KOPT-K1 (cell line): Measurements from ENCODE around the gene MACROD1.

Source experiments
- H3K27ac ChIP-seq: fragments of 200-600 bp; sonication (generic); 2 replicates; pipeline ENCODE4 v1.5.1; 2016; ENCODE audit warnings: antibody characterized with exemption, mild to moderate bottlenecking, low read depth, low read length; ENCODE audit not compliant: poor library complexity, severe bottlenecking
- H3K36me3 ChIP-seq: fragments of 200-600 bp; sonication (generic); 2 replicates; pipeline ENCODE4 v1.5.1; 2017; ENCODE audit warnings: antibody characterized with exemption, mild to moderate bottlenecking, low read length, moderate library complexity; ENCODE audit not compliant: insufficient read depth
- H3K9me3 ChIP-seq: fragments of 200-600 bp; sonication (generic); 2 replicates; pipeline ENCODE4 v1.5.1; 2017; ENCODE audit warnings: antibody characterized with exemption, low read length, mild to moderate bottlenecking; ENCODE audit not compliant: insufficient read depth, poor library complexity, severe bottlenecking

MACROD1 gene

DNA sequence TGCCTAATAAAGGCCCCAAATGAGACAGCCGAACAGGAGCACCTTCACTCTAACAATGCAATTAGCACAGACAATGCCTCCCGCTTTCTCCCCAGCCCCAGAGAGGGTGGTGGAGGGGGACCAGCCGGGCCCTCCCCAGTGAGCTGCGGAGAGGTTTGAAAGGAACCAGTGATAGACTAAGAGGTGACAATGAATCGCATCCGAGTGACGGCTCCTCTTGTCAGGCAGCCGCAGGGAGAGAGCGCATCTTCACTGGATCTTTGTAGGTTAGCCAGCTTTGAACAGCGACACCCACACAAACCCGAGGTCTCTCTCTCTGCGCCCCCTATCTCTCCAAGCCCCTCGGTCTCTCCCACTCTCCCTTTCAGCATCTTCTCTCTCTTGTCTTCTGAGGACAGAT lies 102.1 kb downstream of the MACROD1 start:
- Histone ChIP-seq H3K27ac (no peak overlapping the region), H3K9me3 (no peaks in the 10 kb centered on the region), H3K36me3 (no peaks in the 10 kb centered on the region)

DNA sequence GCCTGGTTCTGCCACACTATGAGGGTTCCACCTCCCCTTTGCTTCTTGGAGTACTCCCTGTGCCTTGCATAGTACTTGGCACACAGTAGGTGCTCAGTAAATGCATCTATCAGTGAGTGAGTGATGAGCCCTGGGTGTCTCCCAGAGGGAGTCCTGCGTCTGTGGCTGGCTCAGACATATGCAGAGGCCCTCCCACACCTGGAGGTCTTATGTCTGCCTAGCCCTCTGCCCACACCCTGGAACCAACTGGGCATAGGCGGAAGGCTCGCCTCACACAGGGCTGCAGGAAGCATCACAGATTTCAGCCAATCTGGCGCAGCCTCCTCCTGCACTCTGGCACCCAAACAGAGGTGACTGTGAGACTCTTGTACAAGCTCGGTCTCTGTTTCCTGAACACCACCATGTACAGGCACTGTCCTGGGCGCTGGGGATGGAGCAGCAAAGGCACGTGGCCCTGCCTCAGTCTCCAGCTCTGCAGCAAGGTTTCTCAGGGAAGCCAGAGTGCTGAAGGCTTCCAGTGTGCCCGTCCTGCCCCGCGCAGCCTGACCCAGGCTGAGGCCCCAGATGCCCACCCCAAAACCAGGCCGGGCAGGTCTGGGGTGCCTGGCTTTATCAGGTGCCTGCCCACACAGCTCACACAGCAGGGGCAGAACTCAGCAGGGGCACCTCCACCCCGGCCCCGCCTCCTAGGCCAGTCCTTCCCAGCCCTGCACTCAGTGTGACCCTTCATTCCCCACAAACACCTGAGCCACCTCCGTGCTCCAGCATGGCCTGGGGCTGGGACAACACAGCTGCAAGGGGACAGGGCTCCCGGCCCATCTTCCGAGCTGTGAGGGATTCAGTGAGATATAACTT lies 103.5 kb downstream of the MACROD1 start:
- no peak overlapping the region for H3K27ac ChIP-seq
- no peaks in the 10 kb centered on the region for H3K36me3 ChIP-seq
- H3K9me3 ChIP-seq, result no peaks in the 10 kb centered on the region

DNA sequence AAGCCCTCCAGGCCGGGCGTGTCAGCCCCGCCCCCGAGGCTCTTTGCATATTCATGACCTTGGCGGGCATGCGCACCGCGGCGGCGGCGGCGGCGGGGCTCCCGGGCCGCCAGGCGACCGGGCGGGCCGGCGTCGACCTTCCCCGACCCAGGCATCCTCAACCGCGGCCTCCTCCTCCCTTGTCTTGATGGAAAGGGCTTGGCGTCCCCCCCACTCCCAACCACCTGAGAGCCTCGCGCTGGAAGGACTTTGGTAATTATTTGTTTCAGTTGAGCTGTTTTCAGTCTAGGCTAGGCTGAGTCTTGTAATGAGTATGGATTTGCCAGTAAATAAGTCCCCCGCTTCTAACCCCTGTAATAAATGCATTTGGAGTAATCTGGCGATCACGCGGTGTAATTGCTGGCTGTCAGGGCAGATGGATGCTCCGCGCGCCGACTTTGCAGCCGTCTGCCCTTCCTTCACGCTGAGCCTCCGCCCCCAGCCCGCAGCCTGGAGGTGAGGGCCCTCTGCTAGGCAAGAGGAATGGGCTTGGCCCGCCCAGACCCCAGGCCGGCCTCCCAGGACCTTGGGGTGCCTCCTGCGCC lies 105.0 kb downstream of the MACROD1 start:
- H3K9me3 ChIP-seq, result no peaks in the 10 kb centered on the region
- no peaks in the 10 kb centered on the region for H3K36me3 ChIP-seq
- no peak overlapping the region for H3K27ac ChIP-seq

DNA sequence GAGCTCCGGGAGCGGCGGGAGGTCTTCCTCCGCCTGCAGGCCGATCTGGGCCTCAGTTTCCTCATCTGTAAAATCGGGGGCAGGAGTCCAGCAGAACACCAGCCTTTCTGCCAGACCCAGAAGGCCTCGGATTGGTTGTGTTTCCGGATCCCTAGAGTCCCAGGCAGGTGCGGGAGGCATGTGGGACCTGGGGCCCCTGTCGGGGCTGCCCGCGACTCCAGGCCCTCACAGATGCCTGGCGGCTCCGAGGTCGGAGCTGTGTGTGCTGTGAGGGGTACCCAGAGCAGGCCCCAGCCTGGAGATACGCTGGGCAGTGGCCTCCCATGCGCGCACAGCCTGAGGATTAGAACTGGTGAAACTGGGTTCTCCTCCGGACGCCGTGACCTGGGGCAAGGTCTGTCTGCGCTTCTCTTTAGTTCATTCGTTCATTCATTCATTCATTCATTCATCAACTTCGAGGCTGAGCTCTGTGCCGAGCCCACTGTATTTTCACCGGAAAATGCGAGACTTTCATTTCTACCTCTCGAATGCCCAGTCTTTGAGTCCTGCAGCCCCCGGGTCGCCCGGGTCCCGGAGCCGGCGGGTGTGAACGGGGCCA lies 105.6 kb downstream of the MACROD1 start:
- no peaks in the 10 kb centered on the region for H3K36me3 ChIP-seq
- no peaks in the 10 kb centered on the region for H3K9me3 ChIP-seq
- H3K27ac ChIP-seq, result no peak overlapping the region

DNA sequence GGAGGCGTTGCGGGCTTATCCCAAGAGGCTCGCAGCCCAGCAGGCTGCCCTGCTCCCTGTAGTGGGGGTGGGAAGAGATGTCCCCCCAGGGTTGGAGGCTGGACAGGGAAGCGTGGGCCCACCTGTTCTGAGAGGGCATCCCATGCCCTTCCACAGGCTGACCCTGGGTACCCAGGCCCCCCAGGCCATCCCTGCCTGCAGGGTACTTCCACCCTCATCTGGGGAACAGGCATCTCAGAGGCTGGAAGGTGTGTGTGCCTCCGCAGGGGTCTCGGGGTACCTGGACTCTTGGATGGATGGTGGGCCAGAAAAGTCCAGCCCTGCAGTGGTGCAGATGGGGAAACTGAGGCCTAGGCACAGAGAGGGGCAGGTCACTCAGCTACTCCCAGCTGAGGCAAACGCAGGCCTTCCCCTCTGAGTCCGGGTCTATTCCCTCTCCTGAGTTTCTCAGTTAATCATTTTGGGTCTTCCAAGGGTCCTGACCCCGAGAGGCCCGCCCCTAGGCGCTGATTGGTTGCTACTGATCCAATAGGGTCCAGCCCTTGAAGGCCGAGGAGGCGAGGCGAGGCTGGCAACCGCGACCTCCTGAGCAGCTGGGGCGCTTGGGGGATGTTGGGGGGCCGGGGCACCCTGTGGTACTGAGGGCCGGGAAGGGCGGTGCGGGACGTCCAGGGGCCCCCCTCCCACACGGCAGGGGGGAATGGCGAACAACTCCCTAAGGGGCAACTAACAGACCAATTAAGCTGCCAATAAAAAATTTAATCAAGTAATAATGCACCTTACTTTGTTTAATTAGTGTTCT lies 106.4 kb downstream of the MACROD1 start:
- no peak overlapping the region for H3K27ac ChIP-seq
- no peaks in the 10 kb centered on the region for H3K9me3 ChIP-seq
- H3K36me3 ChIP-seq, result no peaks in the 10 kb centered on the region

DNA sequence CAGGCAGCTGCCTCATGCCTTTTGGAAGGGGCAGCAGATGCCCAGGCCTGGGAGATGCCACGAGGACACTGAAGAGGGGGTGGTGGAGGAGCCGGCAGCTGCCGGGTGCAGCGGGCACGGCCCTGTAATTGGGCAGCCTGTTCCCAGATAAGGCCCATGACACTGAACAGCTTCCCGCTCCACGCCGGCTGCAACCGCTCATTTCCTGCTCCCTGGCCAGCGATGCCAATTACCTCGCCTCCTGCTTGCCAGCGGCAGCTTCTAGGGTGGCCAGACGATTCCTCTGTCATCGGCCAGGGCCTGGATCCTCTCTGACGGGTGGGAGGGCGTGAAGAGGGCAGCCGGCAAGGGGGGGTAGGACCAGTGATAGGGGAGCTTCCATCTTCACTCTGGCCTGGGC lies 107.4 kb downstream of the MACROD1 start:
- Histone ChIP-seq H3K9me3 (no peaks in the 10 kb centered on the region), H3K27ac (no peak overlapping the region), H3K36me3 (no peaks in the 10 kb centered on the region)

DNA sequence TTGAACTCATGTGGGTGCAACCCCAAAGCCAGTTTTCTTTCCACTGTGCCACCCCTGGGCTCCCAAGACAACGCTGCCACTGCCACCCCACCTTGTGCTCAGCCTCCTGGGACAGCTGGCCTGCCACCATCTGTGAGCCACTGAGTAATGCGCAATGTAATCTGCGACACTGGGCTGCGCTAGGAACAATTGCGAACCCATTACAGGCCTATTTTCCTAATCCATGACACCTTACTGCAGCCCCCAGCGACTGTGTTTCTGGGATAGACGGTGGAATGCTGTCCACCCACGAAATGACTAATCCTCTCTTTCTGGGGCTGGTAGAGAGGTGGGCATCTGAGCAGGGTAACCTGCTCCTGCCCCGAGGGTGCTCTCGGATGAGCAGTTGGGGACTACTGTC lies 108.0 kb downstream of the MACROD1 start:
- H3K27ac ChIP-seq, result no peak overlapping the region
- no peaks in the 10 kb centered on the region for H3K36me3 ChIP-seq
- H3K9me3 ChIP-seq, result no peaks in the 10 kb centered on the region

DNA sequence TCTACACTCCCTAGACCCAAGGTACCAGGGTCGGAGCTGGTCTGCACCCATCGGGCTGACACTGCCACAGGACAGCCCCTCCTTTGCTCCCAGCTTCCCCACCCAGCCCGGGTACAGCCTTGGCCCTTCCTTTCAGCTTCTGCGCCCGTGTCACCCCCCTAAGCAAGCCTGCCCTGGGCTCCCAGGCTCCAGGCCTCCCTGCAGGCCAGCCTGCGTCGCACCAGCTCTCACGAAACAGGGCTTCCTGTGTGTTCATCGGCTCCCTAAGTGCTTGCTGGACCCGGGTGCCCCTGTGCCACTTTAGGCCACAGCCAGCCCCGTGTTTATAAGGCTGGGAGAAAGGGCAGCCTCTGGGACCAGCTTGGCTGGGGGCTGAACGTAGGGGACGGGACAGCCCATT lies 109.1 kb downstream of the MACROD1 start:
- Histone ChIP-seq H3K27ac (no peak overlapping the region), H3K36me3 (no peaks in the 10 kb centered on the region), H3K9me3 (no peaks in the 10 kb centered on the region)

DNA sequence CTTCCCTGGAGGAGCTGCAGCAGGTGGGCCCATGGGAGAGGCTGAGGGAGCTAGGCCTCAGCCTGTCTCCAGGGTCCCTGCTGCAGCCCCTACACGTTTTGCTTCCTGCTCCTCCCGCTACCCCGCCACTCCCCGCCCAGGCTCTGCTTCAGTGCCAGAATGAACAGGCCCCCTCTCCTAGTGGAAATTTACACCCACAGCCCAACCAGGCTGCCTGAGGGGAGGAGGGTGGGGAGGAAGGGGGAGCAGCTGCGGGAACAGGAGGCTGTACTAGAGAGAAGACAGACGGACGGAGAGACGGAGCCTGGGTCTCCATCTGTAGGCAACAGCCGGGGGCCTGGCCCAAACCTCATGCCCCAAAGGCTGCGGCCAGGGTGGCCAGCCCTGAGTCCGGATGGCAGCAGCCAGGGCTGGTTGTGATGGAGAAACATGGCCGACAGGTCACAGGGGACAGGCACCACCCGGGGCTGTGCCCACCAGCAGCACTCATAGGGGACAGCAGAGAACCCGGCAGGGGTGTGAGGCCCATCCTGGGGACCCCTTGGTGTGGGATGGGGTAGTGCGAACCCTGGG lies 109.6 kb downstream of the MACROD1 start:
- no peaks in the 10 kb centered on the region for H3K9me3 ChIP-seq
- no peaks in the 10 kb centered on the region for H3K36me3 ChIP-seq
- H3K27ac ChIP-seq, result no peak overlapping the region

DNA sequence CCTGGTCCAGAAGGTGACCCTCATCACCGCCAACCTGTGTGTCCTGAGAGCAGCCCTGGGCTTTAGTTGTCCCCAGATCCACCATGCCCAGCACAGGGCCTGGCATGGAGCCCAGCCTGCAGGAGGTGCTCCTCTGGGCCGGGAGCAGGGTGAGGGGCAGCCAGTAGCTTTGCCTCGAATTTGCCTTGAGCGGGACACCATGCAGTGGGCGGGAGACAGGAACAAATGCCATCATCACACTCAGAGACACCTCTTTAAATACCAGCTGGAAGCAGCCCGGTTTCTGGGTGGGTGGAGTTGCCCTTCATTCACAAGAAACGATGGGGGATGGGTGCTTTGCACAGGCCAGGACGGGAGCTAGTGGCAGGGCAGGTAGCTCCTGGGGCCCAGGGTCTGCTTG lies 110.8 kb downstream of the MACROD1 start:
- H3K9me3 ChIP-seq, result no peaks in the 10 kb centered on the region
- H3K36me3 ChIP-seq, result no peaks in the 10 kb centered on the region
- H3K27ac ChIP-seq, result no peak overlapping the region

DNA sequence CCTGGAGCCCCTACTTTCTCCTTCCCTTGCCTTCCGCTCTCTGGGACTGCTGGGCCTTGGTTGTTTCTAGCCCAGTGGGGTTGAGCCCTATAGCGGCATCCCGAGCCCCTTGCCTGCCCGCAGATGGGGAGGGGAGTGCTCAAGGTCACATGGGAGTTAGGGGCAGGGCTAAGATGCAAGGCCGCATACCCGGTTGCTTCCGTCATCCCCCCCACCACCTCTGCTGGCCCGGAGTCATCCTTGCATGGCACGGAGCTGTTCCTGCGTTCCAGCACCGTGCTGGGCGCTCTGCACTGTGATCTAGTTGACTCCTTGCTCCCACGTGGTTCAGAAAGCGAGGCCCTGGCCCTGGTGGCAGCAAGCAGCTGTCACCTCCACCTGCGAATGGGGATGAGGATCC lies 112.2 kb downstream of the MACROD1 start:
- Histone ChIP-seq H3K36me3 (no peaks in the 10 kb centered on the region), H3K27ac (no peak overlapping the region), H3K9me3 (no peaks in the 10 kb centered on the region)

DNA sequence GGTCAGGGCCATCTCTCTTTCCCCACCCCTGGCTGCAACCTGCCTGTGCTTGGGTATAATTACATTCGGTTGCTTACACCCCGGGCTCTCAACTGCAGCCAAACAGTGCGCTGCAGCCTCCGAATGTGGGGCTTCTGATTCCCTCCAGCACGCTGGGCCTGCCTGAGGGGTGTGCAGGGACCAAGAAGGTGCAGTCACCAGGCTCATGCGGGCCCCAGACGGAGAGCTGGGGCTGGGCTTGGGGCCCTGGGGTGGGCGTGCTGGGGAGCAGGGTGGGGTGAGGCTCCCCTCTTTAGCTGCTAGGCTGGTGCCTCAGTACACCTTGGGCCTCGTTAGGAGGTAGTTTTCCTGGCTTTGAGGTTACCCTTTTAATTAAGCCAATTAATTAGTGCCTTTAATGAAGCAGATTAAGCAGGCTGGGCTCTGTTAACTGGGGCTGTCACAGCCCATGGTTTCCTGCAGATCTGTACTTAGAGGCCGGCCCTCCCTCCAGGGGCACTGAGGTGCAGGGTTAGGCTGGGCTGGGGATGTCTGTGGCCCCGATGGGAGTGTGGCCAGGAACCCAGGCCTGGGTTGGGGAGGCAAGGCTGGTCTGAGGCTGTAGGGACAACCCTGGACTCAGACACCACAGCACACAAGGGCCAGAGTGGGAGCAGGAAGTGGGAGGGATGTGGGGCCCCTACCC lies 112.8 kb downstream of the MACROD1 start:
- H3K9me3 ChIP-seq, result no peaks in the 10 kb centered on the region
- H3K36me3 ChIP-seq, result no peaks in the 10 kb centered on the region
- H3K27ac ChIP-seq, result no peak overlapping the region

DNA sequence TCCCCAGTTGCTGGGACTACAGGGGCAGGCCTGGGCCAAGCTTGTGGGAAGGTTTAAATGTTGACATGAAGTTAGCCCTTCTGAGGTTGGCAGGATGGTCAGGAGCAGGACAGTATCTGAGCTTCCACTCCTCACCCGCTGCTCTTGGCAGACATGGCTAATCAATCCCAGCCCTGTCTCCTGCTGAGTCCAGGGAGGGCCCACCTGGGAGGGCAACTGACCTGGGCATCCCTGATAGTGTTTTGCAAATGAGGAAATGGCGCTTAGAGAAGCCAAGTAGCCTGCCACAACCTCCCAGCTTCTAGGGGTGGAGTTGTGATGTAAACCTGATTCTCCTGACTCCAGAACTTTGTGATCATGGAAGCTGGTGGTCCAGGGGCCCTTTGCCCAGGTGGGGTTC lies 113.5 kb downstream of the MACROD1 start:
- H3K9me3 ChIP-seq, result no peaks in the 10 kb centered on the region
- no peaks in the 10 kb centered on the region for H3K36me3 ChIP-seq
- H3K27ac ChIP-seq, result no peak overlapping the region

DNA sequence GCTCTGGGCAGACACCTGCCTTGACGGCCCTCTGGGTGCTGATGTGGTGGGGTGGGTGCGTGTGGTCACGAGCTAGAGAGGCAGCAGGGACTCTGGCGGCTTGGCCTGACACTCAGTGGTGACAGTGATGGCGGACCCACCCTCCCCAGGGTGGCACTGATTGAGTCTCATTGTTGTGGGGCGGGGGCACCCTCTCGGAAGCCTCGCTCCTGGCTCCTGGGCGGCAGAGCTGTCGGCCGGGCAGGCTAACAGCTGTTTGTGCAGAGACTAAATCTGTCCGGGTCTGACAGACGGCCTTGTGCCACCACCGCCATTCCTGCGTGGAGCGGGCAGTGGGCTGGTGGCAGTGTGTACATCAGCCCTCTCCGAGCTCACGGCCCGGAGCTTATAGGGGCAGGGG lies 114.6 kb downstream of the MACROD1 start:
- Histone ChIP-seq H3K9me3 (no peaks in the 10 kb centered on the region), H3K27ac (no peak overlapping the region)

More for the DNA sequence above, 114.6 kb downstream of the MACROD1 start:
- no peaks in the 10 kb centered on the region for H3K36me3 ChIP-seq
